Kidney epithelial cell (primary cell): ENCODE measurements around the gene ATP11C. TPM values are rescaled to one million over a fixed set of nuclear protein-coding genes. Genes with fewer than 3 reads are reported as not detected.

Source experiments
- DNase-seq: peaks from one replicate; pipeline ENCODE4 v3.0.0-alpha.2; 2010; ENCODE audit warnings: low read depth
- H3K27me3 ChIP-seq: 2 replicates; pipeline ENCODE4 v1.6.0; 2011; ENCODE audit warnings: low read length; ENCODE audit not compliant: control insufficient read depth, insufficient read depth
- H3K36me3 ChIP-seq: 2 replicates; pipeline ENCODE4 v1.5.1; 2011; ENCODE audit warnings: low read length; ENCODE audit not compliant: control insufficient read depth, insufficient read depth
- H3K4me3 ChIP-seq: 2 replicates; pipeline ENCODE4 v1.5.1; 2011; ENCODE audit warnings: low read depth, mild to moderate bottlenecking, control low read depth, low read length
- CTCF ChIP-seq: IDR thresholded peaks from 2 replicates; pipeline ENCODE4 v1.5.1; 2011; ENCODE audit warnings: mild to moderate bottlenecking, moderate library complexity, low read length, control low read depth, inconsistent platforms; ENCODE audit not compliant: insufficient read depth, poor library complexity, severe bottlenecking
- total RNA-seq: library from RNA; depleted of rRNA; stranded (reverse); fragments of >200 nt; gene quantifications from 2 replicates; pipeline ENCODE4 v1.2.3, GENCODE V29; 2015

The ATP11C gene
- total RNA-seq, 1 donor from 2014 or later, result 32.4 TPM

- Histone ChIP-seq H3K36me3 (no peaks in the 10 kb centered on the region), H3K27me3 (no peaks in the 10 kb centered on the region), H3K4me3 (no peak overlapping the region)
- no peak for TF ChIP-seq CTCF
- DNase-seq, result no peak
These were observed 12.5 kb downstream of the ATP11C start for GRCh38 chrX:139920316-139920715.

DNA sequence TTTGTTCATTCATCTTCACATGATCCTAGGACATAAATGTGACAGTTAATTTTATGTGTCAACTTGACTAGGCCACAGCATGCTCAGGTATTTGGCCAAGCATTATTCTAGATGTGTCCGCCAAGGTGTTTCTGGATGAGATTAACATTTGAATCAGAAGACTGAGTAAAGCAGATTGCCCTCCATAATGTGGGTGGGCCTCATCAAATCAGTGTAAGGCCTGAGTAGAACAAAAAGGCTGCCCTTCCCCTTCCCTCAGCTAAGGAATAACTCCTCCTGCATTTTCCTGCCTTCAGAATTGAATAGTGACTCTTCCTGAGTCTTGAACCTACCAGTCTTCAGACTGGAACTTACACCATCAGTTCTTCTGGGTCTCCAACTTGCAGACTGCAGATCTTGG lies 18.4 kb downstream of the ATP11C start:
- TF ChIP-seq CTCF, result no peak
- Histone ChIP-seq H3K4me3 (no peak overlapping the region), H3K27me3 (no peaks in the 10 kb centered on the region), H3K36me3 (no peaks in the 10 kb centered on the region)
- DNase-seq, result no peak

GRCh38 chrX:139909712-139910111 lies 23.1 kb downstream of the ATP11C start:
- Histone ChIP-seq H3K36me3 (no peaks in the 10 kb centered on the region), H3K27me3 (no peaks in the 10 kb centered on the region), H3K4me3 (no peak overlapping the region)
- no peak for TF ChIP-seq CTCF
- DNase-seq, result no peak

- DNase-seq, result no peak
- Histone ChIP-seq H3K36me3 (no peaks in the 10 kb centered on the region), H3K4me3 (no peak overlapping the region), H3K27me3 (no peaks in the 10 kb centered on the region)
- no peak for TF ChIP-seq CTCF
These were observed 25.8 kb downstream of the ATP11C start for GRCh38 chrX:139907078-139907477.

- TF ChIP-seq CTCF, result no peak
- Histone ChIP-seq H3K36me3 (no peaks in the 10 kb centered on the region), H3K4me3 (no peak overlapping the region), H3K27me3 (no peaks in the 10 kb centered on the region)
- no peak for DNase-seq
These were observed 27.1 kb downstream of the ATP11C start for GRCh38 chrX:139905743-139906142.

DNA sequence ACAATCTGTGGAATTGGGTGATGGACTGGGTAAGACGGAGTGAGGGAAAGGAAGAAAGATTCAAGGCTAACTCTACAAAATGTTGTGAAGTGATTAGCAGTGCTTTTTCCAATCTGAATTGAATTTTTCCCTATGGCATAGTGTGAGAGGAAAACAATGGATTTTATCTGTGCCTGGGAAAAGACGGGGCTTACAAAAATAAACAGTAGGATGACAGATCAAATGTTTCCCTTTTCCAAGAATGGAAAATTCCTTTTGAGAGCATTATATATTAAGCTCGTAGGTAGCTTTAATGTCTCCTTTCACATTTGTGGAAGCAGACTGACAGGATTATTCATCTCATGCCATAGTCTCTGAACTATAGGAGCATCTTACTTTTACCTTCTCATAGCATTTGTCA lies 27.8 kb downstream of the ATP11C start:
- TF ChIP-seq CTCF, result no peak
- Histone ChIP-seq H3K4me3 (no peak overlapping the region), H3K36me3 (no peaks in the 10 kb centered on the region), H3K27me3 (no peaks in the 10 kb centered on the region)
- no peak for DNase-seq
